HG03066 (cell line): ENCODE measurements around the gene DHRSX.
"Not testable (repeated sequence)": the region's sequence is repeated elsewhere in the genome, so short reads cannot be mapped to it uniquely, and the experiment has no call there.

Source experiments
- ATAC-seq: cut with Tn5 transposase; IDR thresholded peaks from one replicate; pipeline ENCODE4 v1.9.1; 2021; ENCODE audit warnings: low read depth; ENCODE audit not compliant: unreplicated experiment

The DHRSX gene, protein sequence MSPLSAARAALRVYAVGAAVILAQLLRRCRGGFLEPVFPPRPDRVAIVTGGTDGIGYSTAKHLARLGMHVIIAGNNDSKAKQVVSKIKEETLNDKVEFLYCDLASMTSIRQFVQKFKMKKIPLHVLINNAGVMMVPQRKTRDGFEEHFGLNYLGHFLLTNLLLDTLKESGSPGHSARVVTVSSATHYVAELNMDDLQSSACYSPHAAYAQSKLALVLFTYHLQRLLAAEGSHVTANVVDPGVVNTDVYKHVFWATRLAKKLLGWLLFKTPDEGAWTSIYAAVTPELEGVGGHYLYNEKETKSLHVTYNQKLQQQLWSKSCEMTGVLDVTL

DNA sequence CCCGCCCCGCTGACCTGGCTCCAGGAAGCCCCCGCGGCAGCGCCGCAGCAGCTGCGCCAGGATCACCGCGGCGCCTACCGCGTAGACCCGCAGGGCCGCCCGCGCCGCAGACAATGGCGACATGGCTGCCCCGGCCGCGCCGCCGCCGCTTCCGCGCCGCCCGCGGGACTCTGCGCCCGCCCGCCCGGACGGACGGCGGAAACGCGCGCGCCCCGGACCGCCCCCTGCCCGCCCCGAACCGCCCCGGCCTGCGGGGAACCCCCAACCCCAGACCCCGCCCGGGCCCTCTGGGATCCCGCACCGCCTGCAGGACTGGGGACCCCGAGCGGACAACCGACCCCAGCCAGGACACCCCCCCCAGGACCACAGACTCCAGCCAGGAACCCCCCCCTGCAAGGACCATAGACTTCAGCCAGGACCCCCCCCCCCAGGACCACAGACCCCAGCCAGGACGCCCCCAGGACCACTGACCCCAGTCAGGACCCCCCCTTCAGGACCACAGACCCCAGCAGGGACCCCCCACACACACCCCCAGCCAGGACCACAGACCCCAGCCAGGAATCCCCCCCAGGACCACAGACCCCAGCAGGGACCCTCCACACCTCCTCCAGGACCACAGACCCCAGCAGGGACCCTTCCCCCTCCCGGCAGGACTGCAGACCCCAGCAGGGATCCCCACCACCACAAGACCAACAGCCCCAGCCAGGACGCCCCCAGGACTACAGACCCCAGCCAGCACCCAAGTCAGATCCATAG, at the start of gene DHRSX, which contains the start of gene ZBED1:
Gene DHRSX, minus strand, starts transcription at position 174 of the 756 bp plus-strand sequence. Its CDS starts 51 bp downstream, at position 123.
Gene ZBED1, minus strand, starts transcription at position 174 of the 756 bp plus-strand sequence. CDS start 10,257 bp downstream, outside the sequence.
- ATAC-seq: peak; percentile 41

DNA sequence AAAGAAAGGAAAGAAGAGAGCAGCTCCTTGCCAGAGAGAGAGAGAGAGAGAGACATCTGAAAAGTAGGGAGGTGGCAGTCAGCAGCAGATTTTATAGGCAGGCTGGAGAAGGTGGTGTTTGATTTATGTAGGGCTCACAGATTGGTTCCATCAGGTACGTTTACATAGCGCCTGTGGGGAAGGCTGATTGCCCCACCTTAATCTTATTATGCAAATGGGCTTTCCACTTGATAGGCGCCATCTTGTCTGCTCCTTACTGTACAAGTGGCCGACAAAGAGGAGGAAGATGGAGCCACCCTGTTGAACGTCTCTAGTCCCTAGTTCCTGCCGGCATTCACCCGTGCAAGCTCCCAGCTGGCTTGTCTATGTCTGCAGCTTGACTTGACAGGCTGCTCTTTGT, 49.1 kb upstream of the DHRSX start:
- ATAC-seq: no peak

DNA sequence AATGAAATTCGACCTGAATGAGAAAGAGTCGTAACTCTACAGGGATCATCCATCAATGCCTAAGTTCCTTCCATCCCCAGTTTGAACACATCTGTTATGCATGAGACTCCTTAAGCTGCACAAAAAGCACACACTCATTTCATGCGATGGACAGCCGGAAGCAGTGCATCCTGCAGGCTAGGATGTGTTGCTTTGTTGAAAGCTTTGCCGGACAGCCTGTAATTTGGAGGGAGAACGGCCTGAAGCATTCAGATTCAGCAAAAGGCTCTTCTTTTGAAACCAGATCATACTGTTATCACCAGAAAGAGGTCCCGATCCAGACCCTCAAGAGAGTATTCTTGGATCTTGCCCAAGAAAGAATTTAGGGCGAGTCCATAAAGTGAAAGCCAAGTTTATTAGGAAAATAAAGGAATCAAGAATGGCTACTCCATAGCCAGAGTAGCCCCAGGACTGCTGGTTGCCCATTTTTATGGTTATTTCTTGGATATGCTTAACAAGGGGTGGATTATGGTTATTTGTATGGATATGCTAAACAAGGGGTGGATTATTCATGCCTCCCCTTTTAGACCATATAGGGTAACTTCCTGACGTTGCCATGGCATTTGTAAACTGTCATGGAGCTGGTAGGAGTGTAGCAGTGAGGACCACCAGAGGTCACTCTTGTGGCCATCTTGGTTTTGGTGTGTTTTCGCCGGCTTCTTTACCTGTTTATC, 48.1 kb upstream of the DHRSX start:
- no peak for ATAC-seq

DNA sequence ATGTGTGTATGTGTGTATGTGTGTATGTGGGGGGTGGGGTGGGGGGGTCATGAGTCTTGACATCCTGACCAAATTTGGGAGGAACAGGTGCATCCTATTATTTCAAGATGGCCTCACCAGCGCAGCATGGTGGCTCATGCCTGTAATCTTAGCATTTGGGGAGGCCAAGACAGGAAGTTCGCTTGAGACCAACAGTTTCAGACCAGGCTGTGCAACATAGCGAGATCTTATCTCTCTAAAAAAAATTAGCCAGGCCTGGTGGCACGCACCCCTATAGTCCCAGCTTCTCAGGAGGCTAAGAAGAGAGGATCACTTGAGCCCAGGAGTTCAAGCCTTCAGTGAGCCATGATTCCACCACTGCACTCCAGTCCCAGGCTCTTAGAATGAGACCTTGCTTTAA, 47.0 kb upstream of the DHRSX start:
- no peak for ATAC-seq

DNA sequence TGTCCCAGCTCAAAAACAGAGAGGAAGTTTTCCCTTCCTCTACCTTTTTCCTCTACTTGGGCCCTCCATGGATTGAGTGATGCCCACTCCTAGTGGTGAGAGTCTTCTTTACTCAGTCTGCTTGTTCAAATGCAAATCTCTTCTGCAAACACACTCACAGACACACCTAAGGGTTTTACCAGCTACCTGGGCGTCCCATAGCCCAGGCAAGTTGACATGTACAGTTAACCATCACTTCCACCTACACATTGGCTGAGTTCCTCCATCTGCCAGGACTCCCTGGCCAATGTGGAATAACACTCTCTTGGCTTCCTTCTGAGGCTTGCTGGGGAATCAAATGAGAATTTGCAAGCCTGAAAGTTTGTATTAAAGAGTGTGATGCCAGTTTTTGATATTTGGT, 45.7 kb upstream of the DHRSX start:
- no peak for ATAC-seq

DNA sequence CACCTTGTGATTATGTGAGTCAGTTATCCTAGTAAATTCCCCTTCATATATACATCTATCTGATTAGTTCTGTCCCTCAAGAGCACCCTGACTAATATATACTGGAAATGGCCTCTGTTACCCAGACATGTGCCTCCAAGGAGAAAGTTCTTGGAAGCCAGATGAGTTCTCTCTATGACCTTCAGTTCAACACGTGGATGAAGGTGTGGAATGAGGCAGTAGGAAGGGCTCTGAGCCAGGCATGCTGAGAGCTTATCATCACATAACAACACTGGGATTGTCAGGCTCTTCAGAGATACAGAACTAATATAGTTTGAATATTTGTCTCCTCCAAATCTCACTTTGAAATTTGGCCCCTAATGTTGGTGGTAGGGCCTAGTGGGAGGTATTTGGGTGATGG, 44.4 kb upstream of the DHRSX start:
- no peak for ATAC-seq

DNA sequence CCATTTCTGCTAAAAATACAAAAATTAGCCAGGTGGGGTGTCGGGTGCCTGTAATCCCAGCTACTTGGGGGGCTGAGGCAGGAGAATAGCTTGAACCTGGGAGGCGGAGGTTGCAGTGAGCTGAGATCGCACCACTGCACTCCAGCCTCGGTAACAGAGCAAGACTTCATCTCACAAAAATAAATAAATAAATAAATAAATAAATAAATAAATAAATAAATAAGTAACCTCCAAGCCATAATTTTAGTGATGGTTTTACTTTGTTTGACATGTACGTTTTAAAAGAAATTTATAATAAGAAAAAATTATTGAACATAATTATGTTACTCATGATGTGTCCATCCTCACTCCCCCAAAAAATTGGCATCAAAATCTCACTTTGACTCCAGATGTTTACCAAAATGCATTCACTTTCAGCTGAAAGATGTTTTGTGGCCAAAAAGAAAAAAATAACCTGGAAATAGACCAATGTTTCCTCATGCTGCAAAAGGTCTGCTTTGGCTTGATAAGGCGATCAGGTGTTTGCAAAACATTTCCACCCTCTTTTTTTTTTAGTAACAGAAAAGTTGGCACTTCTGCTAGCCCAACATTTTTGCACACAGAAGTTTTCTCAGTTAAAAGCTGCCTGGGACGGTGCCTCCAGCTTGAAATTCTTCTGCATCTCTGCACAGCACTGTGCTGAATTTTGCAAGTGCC, 42.2 kb upstream of the DHRSX start:
- ATAC-seq: no peak

DNA sequence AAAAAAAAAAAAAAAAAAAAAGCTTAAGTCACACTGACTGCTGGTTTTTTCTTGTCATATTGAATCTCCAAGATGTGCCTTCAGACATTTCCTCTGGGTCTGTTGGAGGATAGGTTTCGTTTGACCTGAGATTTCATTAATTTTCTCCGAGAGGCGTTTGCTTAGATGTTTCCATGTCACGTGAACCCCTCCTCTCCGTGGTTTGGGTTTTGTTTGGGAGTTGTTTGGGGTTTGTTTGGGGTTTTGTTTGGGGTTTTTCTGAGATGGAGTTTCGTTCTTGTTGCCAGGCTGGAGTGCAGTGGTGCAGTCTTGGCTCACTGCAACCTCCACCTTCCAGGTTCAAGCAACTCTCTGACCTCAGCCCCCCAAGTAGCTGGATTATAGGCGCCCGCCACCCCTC, 40.8 kb upstream of the DHRSX start:
- ATAC-seq: no peak

DNA sequence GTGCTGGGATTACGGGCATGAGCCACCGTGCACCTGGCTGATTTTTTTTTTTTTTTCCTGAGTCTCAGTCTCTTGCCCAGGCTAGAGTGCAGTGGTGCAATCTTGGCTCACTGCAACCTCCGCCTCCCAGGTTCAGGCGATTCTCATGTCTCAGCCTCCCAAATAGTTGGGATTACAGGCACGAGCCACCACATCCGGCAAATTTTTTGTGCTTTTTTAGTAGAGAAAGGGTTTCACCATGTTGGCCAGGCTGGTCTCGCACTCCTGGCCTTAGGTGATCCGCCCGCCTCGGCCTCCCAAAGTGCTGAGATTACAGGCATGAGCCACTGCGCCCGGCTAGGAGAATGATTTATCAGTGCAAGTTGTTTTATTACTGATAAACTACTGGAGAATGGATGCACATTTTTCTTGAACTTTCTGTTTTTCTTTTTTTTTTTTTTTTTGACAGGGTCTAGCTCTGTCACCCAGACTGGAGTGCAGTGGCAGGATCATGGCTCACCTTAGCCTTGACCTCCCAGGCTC, 39.7 kb upstream of the DHRSX start:
- ATAC-seq: no peak

DNA sequence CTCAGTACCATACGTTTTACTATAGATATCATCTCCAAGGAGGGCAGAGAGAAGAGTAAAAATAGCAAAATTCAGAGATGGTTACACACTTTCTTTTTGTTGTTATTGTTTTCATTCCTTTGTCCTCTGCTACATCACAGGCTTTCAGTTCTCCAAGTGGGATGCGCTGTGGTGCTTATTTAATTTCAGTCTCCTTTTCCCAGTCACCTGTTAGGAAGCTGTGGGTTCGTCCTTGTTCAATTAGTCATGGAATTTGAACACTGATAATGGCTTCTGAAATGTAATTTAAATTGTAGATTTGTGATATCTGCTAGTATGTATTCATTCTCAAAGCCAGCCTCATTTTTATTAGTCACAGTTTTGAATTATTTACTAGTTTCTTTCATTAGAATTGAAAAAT, 38.8 kb upstream of the DHRSX start:
- no peak for ATAC-seq

DNA sequence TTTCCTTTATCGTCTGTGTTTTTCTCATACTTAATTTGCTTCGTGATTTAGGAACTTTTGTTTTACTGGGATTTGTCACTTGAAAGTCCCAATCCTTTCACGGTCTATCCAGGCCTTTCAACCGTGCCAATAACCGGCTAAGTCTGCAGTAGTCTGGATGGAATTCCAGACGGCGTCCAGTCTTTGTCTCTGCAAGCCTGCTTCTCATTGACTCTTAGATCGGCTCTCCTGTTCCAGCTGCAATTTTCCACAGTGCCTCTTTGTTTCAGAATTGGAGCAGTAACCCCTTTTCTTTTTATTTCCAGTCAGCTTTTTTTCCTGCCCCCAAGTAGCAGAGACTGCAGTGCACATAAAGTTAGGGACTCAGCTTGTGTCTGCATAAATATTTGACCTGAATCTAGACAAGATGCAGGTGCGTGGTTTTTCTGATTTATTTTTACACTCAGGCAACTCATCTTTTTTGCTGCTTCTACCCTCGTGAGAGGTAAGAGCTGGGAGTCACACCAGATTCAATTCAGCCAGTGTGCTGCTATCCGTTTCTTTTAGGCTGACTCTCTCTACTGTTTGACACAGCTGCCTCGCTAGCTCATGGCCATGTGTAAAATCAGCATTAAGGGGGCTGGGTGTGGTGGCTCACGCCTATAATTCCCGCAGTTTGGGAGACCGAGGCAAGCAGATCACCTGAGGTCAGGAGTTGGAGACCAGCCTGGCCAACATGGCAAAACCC, 37.4 kb upstream of the DHRSX start:
- no peak for ATAC-seq

DNA sequence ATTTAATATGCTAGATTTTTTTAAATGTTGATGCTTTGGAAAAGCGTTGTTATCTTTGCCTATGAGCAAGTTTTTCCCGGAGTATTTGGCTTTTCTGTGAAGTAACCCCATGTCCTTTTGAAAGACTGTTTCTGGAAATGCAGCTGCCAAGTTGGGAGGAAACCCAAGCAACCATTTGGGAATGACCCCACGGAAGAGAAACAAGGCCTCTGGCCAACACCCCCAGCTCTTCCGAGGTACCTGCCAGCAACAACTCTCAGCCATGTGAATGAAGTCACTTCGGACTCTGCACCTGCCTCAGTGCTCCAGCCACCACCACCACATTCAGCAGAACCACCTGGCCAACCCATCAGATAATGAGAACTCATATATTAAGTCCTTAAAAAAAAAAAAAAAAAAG, 36.2 kb upstream of the DHRSX start:
- ATAC-seq: no peak

DNA sequence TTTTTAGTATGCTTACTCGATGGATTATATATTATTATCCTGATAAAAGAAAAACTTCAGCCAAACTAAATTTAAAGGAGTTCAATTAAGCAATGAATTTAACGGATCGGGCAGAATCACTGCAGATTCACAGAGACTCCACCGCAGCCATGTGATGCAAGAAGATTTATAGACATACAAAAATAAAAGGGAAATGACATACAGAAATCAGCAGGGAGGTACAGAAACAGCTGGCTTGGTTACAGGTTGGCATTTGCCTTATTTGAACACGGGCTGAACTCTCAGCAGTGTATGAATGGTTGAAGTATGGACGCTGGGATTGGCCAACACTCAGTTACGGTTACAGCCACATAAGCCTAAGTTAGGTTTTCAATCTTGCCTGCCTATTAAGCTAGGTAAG, 35.4 kb upstream of the DHRSX start:
- no peak for ATAC-seq

DNA sequence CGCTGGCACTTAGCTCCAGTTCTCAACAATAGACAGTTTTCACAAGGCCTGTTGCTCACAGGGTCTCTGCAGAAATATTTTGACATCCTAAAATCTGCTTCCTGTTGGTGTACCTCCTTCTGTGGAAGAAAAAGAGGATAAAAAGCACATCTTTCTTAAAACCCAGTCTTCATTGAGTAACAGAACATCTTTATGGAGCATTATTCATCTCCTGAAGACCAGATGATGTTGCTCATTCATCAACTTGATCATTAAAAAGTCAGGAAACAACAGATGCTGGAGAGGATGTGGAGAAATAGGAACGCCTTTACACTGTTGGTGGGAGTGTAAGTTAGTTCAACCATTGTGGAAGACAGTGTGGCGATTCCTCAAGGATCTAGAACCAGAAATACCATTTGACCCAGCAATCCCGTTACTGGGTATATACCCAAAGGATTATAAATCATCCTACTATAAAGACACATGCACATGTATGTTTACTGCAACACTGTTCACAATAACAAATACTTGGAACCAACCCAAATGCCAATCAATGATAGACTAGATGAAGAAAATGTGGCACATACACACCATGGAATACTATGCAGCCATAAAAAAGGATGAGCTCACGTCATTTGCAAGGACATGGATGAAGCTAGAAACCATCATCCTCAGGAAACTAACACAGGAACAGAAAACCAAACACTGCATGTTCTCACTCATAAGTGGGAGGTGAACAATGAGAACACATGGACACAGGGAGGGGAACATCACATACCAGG, 33.7 kb upstream of the DHRSX start:
- not testable (repeated sequence) for ATAC-seq

DNA sequence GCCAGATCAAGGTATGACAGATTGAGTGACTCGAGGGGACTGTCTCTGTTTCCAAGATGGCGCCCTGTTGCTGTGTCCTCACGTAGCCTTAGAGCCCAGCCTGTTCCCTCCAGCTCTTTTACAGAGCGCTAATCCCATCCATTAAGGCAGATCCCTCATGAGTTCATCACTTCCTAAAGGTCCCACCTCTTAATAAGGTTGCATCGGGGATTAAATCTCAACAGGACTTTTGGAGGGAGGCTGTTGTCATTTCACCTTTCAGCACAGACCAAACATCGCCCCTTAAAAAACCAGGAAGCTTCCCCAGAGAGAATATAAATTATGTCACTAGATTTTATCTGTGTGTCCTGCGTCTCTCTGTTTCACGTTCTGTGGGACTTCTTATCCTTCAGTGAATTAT, 32.6 kb upstream of the DHRSX start:
- ATAC-seq: no peak

DNA sequence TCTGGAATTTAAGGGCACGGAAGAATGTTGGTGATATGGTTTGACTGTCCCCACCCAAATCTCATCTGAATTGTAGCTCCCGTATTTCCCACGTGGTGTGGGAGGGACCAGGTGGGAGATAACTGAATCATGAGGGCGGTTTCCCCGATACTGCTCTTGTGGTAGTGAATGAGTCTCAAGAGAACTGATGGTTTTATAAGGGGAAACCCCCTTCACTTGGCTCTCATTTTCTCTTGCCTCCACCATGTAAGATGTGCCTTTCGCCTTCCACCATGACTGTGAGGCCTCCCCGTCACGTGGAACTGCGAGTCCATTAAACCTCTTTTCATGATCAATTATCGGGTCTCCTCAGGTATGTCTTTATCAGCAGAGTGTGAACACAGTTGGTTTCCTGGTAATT, 25.6 kb upstream of the DHRSX start:
- ATAC-seq: no peak

DNA sequence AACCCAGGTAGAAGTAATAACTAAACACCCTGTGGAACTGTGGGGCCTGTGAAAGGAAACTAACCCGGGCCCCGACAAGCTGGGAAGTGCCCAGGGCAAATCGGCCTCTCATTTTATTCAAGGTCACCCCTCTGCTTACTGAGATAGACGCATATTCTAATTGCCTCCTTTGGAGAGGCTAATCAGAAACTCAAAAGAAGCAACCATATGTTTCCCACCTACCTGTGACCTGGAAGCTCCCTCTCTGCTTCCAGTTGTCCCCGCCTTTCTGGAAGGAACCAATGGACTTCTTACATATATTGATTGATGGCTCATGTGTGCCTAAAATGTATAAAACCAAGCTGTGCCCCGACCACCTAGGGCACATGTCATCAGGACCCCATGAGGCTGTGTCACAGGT, 23.1 kb upstream of the DHRSX start:
- no peak for ATAC-seq

DNA sequence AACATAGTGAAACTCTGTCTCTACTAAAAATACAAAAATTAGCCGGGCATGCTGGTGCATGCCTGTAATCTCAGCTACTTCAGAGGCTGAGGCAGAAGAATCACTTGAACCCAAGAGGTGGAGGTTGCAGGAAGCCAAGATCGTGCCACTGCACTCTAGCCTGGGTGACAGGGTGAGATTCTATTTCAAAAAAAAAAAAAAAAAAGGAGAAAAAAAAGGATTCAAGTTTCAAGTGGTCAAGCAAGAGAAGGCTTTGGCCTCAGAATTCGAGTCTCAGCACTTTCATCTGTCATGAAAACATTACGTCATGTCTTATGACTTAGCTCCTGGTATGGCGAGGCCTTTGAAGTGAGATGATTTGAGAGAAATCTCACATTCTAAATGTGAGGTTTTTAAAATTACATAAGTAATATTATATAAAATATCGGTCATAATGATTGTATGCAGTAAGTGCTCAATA, 21.2 kb upstream of the DHRSX start:
- ATAC-seq: peak; percentile 47
